PC-3 (cell line): ENCODE results near the gene MMP15. TPM values are rescaled to one million over a fixed set of nuclear protein-coding genes. Genes with fewer than 3 reads are reported as not detected.

ENCODE experiments used
- ATAC-seq: fragments of 200-7000 bp; cut with Tn5 transposase; 2 replicates; pipeline ENCODE4 v1.9.1; 2020; ENCODE audit warnings: mild to moderate bottlenecking, moderate library complexity
- BruUV-seq: library from RNA; stranded (reverse); fragments of 400-500 nt; replicated peaks from 2 replicates; lab custom pipeline; 2021; lab: Mats Ljungman, UMichigan
- CTCF ChIA-PET: fragments of 300-600 bp; sonication (Branson Sonifier 250); formaldehyde crosslinking; loops from one replicate; lab custom pipeline; 2022; ENCODE audit warnings: antibody characterized with exemption; lab: Charles Lee
- POLR2A ChIA-PET: fragments of 300-600 bp; sonication (Branson Sonifier 250); formaldehyde crosslinking; loops from one replicate; lab custom pipeline; 2022; ENCODE audit warnings: antibody characterized with exemption; ENCODE audit not compliant: unreplicated experiment; lab: Charles Lee
- DNase-seq: peaks from one replicate; pipeline ENCODE4 v3.0.0-alpha.2; 2015
- H2AFZ ChIP-seq: fragments of 300-600 bp; sonication (generic); 2 replicates; pipeline ENCODE4 v1.6.0; 2016; ENCODE audit warnings: antibody characterized with exemption, low read length
- H3F3A ChIP-seq: fragments of 300-600 bp; sonication (generic); one replicate; pipeline ENCODE4 v1.6.0; 2017; ENCODE audit warnings: antibody characterized with exemption, low read length, control low read depth, mild to moderate bottlenecking; ENCODE audit not compliant: unreplicated experiment
- H3K27ac ChIP-seq: fragments of 300-600 bp; sonication (generic); 2 replicates; pipeline ENCODE4 v1.5.1; 2016; ENCODE audit warnings: mild to moderate bottlenecking, low read length
- H3K27me3 ChIP-seq: fragments of 300-600 bp; sonication (generic); 2 replicates; pipeline ENCODE4 v1.6.1; 2016; ENCODE audit warnings: low read length, mixed read lengths
- H3K36me3 ChIP-seq: fragments of 300-600 bp; sonication (generic); 2 replicates; pipeline ENCODE4 v1.6.1; 2016; ENCODE audit warnings: low read depth, mixed run types, low read length, mixed read lengths
- H3K4me1 ChIP-seq: fragments of 300-600 bp; sonication (generic); 2 replicates; pipeline ENCODE4 v1.5.1; 2016; ENCODE audit warnings: low read length; ENCODE audit not compliant: insufficient read depth
- H3K4me2 ChIP-seq: fragments of 300-600 bp; sonication (generic); 2 replicates; pipeline ENCODE4 v1.6.0; 2016; ENCODE audit warnings: low read length
- H3K4me3 ChIP-seq: fragments of 300-600 bp; sonication (generic); 2 replicates; pipeline ENCODE4 v1.5.1; 2016; ENCODE audit warnings: mild to moderate bottlenecking, low read length, mixed read lengths
- H3K79me2 ChIP-seq: fragments of 300-600 bp; sonication (generic); 2 replicates; pipeline ENCODE4 v1.6.1; 2017; ENCODE audit warnings: low read length, mixed read lengths
- H3K9ac ChIP-seq: fragments of 300-600 bp; sonication (generic); 2 replicates; pipeline ENCODE4 v1.6.0; 2016; ENCODE audit warnings: mild to moderate bottlenecking, low read length
- H3K9me2 ChIP-seq: fragments of 300-600 bp; sonication (generic); replicated peaks from 2 replicates; pipeline ENCODE4 v1.6.1; 2016; ENCODE audit warnings: mixed run types, low read length, mixed read lengths
- H3K9me3 ChIP-seq: fragments of 300-600 bp; sonication (generic); 2 replicates; pipeline ENCODE4 v1.6.1; 2016; ENCODE audit warnings: low read length, mixed read lengths
- H4K20me1 ChIP-seq: fragments of 300-600 bp; sonication (generic); 2 replicates; pipeline ENCODE4 v1.6.1; 2016; ENCODE audit warnings: low read length, mixed read lengths
- CTCF ChIP-seq: fragments of 300-600 bp; sonication (generic); conservative IDR thresholded peaks from 2 replicates; pipeline ENCODE4 v1.5.1; 2017; ENCODE audit warnings: antibody characterized with exemption, low read depth, mild to moderate bottlenecking, low read length
- EZH2 ChIP-seq: fragments of 300-600 bp; sonication (generic); IDR thresholded peaks from one replicate; pipeline ENCODE4 v1.6.1; 2017; ENCODE audit warnings: antibody characterized with exemption, mild to moderate bottlenecking, low read length; ENCODE audit not compliant: unreplicated experiment
- EZH2phosphoT487 ChIP-seq: fragments of 300-600 bp; sonication (generic); IDR thresholded peaks from 2 replicates; pipeline ENCODE4 v1.6.1; 2018; ENCODE audit warnings: mild to moderate bottlenecking, antibody characterized with exemption, low read length, borderline replicate concordance
- intact Hi-C: fragments of 100-400 bp; cut with micrococcal nuclease; formaldehyde crosslinking; loops from 2 replicates; pipeline ENCODE4 v1.9.0; 2023
- total RNA-seq: library from RNA; depleted of rRNA; stranded (reverse); fragments of >200 nt; gene quantifications from 2 replicates; pipeline ENCODE4 v1.2.3, GENCODE V29; 2014

The MMP15 gene
- total RNA-seq, 1 experiment from 2014 or later, result 6.3 TPM

GRCh38 chr16:58039829-58040495, 14.4 kb downstream of the MMP15 start:
- ChIA-PET POLR2A (interaction anchor here (0.7 kb wide), 1 partner anchor 84 kb away, joined by 3 read pairs; no protein-coding TSS in a partner anchor), CTCF (no interaction called here)
- no peak for ATAC-seq
- Histone ChIP-seq H3F3A (no peaks in the 10 kb centered on the region), H2AFZ (no peak overlapping the region), H3K4me1 (no peaks in the 10 kb centered on the region), H3K9me2 (no peaks in the 10 kb centered on the region), H3K4me3 (no peak overlapping the region), H4K20me1 (no peaks in the 10 kb centered on the region), H3K9ac (no peak overlapping the region), H3K27ac (no peak overlapping the region), H3K27me3 (no peaks in the 10 kb centered on the region), H3K4me2 (no peak overlapping the region), H3K9me3 (no peaks in the 10 kb centered on the region), H3K79me2 (no peaks in the 10 kb centered on the region), H3K36me3 (no peaks in the 10 kb centered on the region)
- BruUV-seq, result no TSS peak
- intact Hi-C loops, result no loop called here
- TF ChIP-seq EZH2 (no peak), CTCF (no peak), EZH2phosphoT487 (no peak)
- no peak for DNase-seq

- BruUV-seq, result no TSS peak
- no peak overlapping the region for H3K9ac ChIP-seq
- no peaks in the 10 kb centered on the region for H3K9me2 ChIP-seq
- no peak overlapping the region for H3K4me3 ChIP-seq
- no peaks in the 10 kb centered on the region for H3K4me1 ChIP-seq
- POLR2A ChIA-PET, result no interaction called here
- no peaks in the 10 kb centered on the region for H4K20me1 ChIP-seq
- no peaks in the 10 kb centered on the region for H3F3A ChIP-seq
- H3K4me2 ChIP-seq, result no peak overlapping the region
- ATAC-seq (no peak), DNase-seq (no peak)
- no peaks in the 10 kb centered on the region for H3K27me3 ChIP-seq
- no peaks in the 10 kb centered on the region for H3K36me3 ChIP-seq
- H3K79me2 ChIP-seq, result no peaks in the 10 kb centered on the region
- no peaks in the 10 kb centered on the region for H3K9me3 ChIP-seq
- H3K27ac ChIP-seq, result no peak overlapping the region
- intact Hi-C loops, result no loop called here
- TF ChIP-seq EZH2phosphoT487 (no peak), EZH2 (no peak), CTCF (no peak)
- H2AFZ ChIP-seq, result no peak overlapping the region
- CTCF ChIA-PET, result no interaction called here
Observed at GRCh38 chr16:58040496-58040846, 14.9 kb downstream of the MMP15 start.

GRCh38 chr16:58040945-58041627, 15.5 kb downstream of the MMP15 start:
- ATAC-seq, result no peak
- H2AFZ ChIP-seq, result no peak overlapping the region
- CTCF ChIA-PET, result no interaction called here
- no peaks in the 10 kb centered on the region for H4K20me1 ChIP-seq
- POLR2A ChIA-PET, result no interaction called here
- H3K4me3 ChIP-seq, result no peak overlapping the region
- no peak overlapping the region for H3K27ac ChIP-seq
- TF ChIP-seq EZH2phosphoT487, result no peak
- TF ChIP-seq CTCF, result no peak
- H3K4me1 ChIP-seq, result no peaks in the 10 kb centered on the region
- H3K4me2 ChIP-seq, result no peak overlapping the region
- no peaks in the 10 kb centered on the region for H3K9me2 ChIP-seq
- DNase-seq, result no peak
- no peaks in the 10 kb centered on the region for H3K36me3 ChIP-seq
- no peaks in the 10 kb centered on the region for H3K9me3 ChIP-seq
- H3F3A ChIP-seq, result no peaks in the 10 kb centered on the region
- no peaks in the 10 kb centered on the region for H3K27me3 ChIP-seq
- H3K79me2 ChIP-seq, result no peaks in the 10 kb centered on the region
- H3K9ac ChIP-seq, result no peak overlapping the region
- BruUV-seq, result no TSS peak
- intact Hi-C loops, result no loop called here
